Stomach (tissue), 4 donors: Measurements from ENCODE around the gene IKZF1.

Source experiments
- EP300 ChIP-seq: sonication (generic); formaldehyde crosslinking; IDR thresholded peaks from one replicate; pipeline ENCODE4 v1.6.1; 2017; ENCODE audit warnings: antibody characterized with exemption
- POLR2AphosphoS5 ChIP-seq, 3 donors: sonication (generic); formaldehyde crosslinking; IDR thresholded peaks; one replicate each; pipeline ENCODE4 v1.6.1; 2016; ENCODE audit warnings: antibody characterized with exemption in 3 of 3
- TF ChIP-seq, protein P1 (sequence below), 7 experiments: fragments of 450-650 bp in 4 of 7; fragments of 200-600 bp in 3 of 7; sonication (generic) in 3 of 7; IDR thresholded peaks; one replicate each; pipeline ENCODE4 v1.5.1; 2016 to 2019; ENCODE audit warnings: antibody characterized with exemption in 7 of 7, control low read depth in 2 of 7, mild to moderate bottlenecking in 1 of 7

GRCh38 chr7:50296799-50297198 is 7.7 kb upstream of the IKZF1 start:
- TF ChIP-seq, protein P1, sequence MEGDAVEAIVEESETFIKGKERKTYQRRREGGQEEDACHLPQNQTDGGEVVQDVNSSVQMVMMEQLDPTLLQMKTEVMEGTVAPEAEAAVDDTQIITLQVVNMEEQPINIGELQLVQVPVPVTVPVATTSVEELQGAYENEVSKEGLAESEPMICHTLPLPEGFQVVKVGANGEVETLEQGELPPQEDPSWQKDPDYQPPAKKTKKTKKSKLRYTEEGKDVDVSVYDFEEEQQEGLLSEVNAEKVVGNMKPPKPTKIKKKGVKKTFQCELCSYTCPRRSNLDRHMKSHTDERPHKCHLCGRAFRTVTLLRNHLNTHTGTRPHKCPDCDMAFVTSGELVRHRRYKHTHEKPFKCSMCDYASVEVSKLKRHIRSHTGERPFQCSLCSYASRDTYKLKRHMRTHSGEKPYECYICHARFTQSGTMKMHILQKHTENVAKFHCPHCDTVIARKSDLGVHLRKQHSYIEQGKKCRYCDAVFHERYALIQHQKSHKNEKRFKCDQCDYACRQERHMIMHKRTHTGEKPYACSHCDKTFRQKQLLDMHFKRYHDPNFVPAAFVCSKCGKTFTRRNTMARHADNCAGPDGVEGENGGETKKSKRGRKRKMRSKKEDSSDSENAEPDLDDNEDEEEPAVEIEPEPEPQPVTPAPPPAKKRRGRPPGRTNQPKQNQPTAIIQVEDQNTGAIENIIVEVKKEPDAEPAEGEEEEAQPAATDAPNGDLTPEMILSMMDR (IDR thresholded peaks at IDR 0.05): no peak
- TF ChIP-seq POLR2AphosphoS5 (IDR thresholded peaks at IDR 0.05) (no peak), EP300 (no peak)
